HUES48 (cell line): ENCODE data around the gene MGAT3.

Source experiments
- H3K27ac ChIP-seq: one replicate; pipeline ENCODE4 v1.7.0; 2013; ENCODE audit warnings: low read depth, low read length, inconsistent platforms
- H3K27me3 ChIP-seq: 2 replicates; pipeline ENCODE4 v1.6.1; 2013; ENCODE audit warnings: mild to moderate bottlenecking, low read length; ENCODE audit not compliant: control insufficient read depth, insufficient read depth
- H3K36me3 ChIP-seq: 2 replicates; pipeline ENCODE4 v1.6.1; 2013; ENCODE audit warnings: low read length; ENCODE audit not compliant: control insufficient read depth, insufficient read depth
- H3K4me1 ChIP-seq: 2 replicates; pipeline ENCODE4 v1.6.1; 2013; ENCODE audit warnings: mild to moderate bottlenecking, low read length; ENCODE audit not compliant: control insufficient read depth, insufficient read depth
- H3K4me3 ChIP-seq: 2 replicates; pipeline ENCODE4 v1.5.1; 2013; ENCODE audit warnings: mild to moderate bottlenecking, low read depth, low read length
- H3K9ac ChIP-seq: 2 replicates; pipeline ENCODE4 v1.6.1; 2013; ENCODE audit warnings: mild to moderate bottlenecking, low read depth, low read length, moderate library complexity
- H3K9me3 ChIP-seq: 2 replicates; pipeline ENCODE4 v1.6.1; 2013; ENCODE audit warnings: low read length; ENCODE audit not compliant: control insufficient read depth, insufficient read depth

The MGAT3 gene

DNA sequence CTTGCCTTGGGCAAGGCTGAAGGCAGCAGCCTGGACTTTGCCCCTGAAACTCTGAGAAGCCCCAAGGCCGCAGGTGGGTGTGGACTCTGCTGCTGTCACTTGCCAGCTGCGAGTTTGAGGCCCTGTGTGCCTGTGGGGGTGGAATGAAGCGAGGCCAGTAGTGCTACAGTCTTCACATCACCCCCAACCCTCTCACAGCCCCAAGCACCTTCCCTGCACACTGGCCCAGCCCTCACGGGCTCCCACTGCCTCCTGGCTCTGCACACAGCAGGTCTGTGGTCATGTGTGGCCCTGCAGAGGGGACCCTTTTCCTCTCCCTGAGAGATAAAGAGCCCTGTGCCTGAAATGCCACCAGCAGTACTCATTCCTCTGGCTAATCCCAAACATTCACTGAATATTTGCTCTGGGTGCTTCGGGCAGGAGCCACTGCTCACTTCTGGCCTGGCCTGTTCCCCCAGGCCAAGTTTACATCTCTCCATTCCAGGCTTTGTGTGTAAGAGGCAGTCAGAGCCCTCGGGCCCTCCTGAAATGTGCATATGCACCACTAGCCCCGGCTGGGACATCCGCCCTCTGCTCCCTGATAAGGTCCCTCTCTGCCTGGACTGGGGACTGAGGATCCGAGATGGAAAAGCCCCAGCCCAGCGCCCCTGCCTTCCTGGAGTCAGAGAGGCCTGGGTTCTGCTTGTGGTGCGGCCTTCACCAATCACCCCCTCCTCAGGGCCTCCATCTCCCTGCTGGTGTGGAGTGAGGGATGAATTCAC is 17.7 kb downstream of the MGAT3 start:
- no peak overlapping the region for H3K9ac ChIP-seq
- no peaks in the 10 kb centered on the region for H3K9me3 ChIP-seq
- H3K27me3 ChIP-seq: no peaks in the 10 kb centered on the region
- peaks cover 40% of the 10 kb centered on the region for H3K4me1 ChIP-seq
- H3K36me3 ChIP-seq: no peaks in the 10 kb centered on the region
- peak overlapping the region; percentile 26 for H3K27ac ChIP-seq
- H3K4me3 ChIP-seq: no peak overlapping the region

DNA sequence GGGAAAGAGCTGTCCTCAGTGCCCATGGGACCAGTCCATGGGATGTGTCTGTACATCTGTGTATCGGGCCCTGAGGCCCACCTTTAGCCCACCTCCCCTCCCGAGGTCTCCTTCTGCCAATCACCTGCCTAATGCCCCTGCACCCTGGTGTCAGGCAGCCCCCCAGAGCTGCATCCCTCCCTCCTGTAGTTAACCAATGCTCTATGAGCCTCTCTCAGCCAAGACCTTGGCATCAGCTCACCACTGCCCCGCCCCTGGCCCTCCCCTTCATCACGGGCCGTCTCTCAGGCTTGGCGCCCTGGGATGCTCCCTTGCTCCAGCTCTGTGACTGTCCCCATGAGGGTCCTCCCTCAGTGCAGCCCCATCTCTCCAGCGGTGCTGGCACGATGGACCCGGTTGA is 18.5 kb downstream of the MGAT3 start:
- H3K27me3 ChIP-seq: no peaks in the 10 kb centered on the region

DNA sequence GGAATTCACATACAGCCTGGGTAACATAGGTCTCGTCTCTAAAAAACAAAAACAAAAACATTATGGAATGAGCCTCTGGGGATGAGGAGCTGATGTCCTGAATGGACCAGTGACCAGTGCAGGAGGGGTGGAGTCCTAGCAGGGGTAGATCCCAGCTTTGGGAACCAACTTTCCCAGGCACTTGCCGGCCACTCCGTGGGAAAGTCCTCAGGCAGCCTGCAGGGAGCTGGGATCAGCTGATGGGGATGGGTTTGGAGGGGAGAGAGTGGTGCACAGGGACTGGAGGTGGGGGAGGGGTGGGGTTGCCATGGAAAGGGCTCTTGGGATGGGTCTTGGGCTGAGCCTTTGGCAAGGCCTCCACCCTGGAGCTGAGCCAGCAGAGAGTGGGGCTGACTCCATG is 19.1 kb downstream of the MGAT3 start:
- Histone ChIP-seq H3K27ac (no peak overlapping the region), H3K4me3 (no peak overlapping the region), H3K27me3 (no peaks in the 10 kb centered on the region), H3K9ac (no peak overlapping the region), H3K9me3 (no peaks in the 10 kb centered on the region), H3K36me3 (no peaks in the 10 kb centered on the region), H3K4me1 (peaks cover 29% of the 10 kb centered on the region)

More for the DNA sequence above, 18.5 kb downstream of the MGAT3 start:
- Histone ChIP-seq H3K36me3 (no peaks in the 10 kb centered on the region), H3K9ac (no peak overlapping the region), H3K4me1 (peaks cover 34% of the 10 kb centered on the region), H3K9me3 (no peaks in the 10 kb centered on the region), H3K4me3 (no peak overlapping the region), H3K27ac (no peak overlapping the region)

DNA sequence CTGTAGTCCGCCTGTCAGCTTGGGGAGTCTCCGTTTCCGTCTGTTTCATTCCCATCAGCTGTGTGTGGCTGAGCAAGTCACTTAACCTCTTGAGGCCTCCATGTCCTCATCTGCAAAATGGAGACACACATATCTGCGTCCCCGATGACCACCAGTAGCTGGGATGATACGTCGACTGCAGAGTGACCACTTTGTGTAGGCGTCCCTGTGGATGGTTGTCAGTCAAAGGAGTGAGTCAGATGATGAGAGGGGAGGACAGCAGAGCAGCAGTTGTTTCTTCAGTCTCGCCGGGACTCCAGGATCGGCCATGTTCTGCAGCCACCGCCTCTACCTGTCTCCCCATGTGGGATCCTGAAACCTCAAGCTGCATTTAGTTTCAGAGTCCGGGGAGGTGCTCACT is 19.9 kb downstream of the MGAT3 start:
- Histone ChIP-seq H3K4me3 (no peak overlapping the region), H3K27me3 (no peaks in the 10 kb centered on the region), H3K4me1 (peaks cover 22% of the 10 kb centered on the region), H3K36me3 (no peaks in the 10 kb centered on the region), H3K9ac (no peak overlapping the region), H3K9me3 (no peaks in the 10 kb centered on the region), H3K27ac (no peak overlapping the region)

DNA sequence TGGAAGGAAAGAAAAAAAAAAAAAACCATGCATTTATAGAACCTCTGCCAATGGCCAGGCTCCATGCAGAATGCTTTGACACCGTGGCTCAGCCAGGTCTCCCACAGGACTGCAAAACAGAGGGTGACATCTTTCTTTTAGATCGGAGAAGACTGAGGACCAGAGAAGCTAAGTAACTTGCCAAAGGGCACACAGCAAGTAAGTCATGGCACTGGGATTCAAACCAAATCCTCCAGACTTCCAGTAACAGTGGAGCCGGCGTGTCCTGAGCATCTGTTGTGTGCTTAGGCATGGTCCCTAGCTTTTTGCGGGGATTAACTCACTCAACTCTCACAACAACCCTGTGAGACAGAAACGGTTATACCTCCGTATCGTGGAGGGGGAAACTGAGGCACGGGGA is 20.7 kb downstream of the MGAT3 start:
- Histone ChIP-seq H3K4me1 (peaks cover 13% of the 10 kb centered on the region), H3K27ac (no peak overlapping the region), H3K4me3 (no peak overlapping the region), H3K27me3 (no peaks in the 10 kb centered on the region), H3K9me3 (no peaks in the 10 kb centered on the region), H3K36me3 (no peaks in the 10 kb centered on the region), H3K9ac (no peak overlapping the region)

DNA sequence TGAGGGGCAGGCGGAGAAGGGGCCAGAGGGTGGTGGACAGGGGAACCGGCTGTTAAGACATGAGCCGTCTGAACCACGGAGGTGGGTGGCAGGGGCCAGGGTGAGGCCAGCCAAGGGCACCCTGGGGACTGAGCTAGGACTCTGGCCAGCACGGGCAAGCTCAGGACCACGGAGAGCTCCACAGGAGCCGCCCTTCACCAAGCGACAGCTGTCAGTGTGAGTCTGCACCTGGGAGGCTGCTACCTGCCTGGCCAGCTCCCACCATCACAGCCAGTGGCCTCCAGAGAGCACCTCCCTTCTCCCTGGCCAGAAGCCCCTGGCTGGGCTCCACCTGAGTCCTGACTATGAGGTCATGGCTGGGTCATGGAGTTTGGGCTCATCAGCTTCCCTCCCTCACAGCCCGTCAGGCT is 21.6 kb downstream of the MGAT3 start:
- H3K9me3 ChIP-seq: no peaks in the 10 kb centered on the region
- H3K9ac ChIP-seq: no peak overlapping the region
- no peak overlapping the region for H3K27ac ChIP-seq
- H3K36me3 ChIP-seq: no peaks in the 10 kb centered on the region
- no peaks in the 10 kb centered on the region for H3K27me3 ChIP-seq
- no peak overlapping the region for H3K4me3 ChIP-seq
- H3K4me1 ChIP-seq: peaks cover 5% of the 10 kb centered on the region

DNA sequence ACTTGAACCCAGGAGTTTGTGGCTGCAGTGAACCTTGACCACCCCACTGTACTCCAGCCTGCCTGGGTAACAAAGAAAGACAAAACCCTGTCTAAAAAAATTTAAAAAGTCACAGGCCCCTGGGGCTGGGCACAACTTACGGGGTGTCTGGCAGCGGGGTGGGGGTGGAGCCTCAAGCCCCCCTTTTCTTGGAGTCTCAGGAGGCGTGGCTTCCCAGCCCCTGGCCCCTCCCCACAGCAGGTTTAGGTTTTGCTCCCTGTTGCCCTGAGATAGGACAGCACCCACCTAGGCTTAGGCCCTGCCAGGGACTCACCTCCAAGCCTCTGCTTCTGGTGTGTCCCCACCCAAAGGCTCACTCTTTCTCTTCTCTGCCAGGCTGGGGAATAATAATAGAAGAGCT is 22.4 kb downstream of the MGAT3 start:
- H3K27ac ChIP-seq: no peak overlapping the region
- no peaks in the 10 kb centered on the region for H3K27me3 ChIP-seq
- no peaks in the 10 kb centered on the region for H3K9me3 ChIP-seq
- peaks cover 3% of the 10 kb centered on the region for H3K4me1 ChIP-seq
- H3K36me3 ChIP-seq: no peaks in the 10 kb centered on the region
- H3K9ac ChIP-seq: no peak overlapping the region
- no peak overlapping the region for H3K4me3 ChIP-seq

DNA sequence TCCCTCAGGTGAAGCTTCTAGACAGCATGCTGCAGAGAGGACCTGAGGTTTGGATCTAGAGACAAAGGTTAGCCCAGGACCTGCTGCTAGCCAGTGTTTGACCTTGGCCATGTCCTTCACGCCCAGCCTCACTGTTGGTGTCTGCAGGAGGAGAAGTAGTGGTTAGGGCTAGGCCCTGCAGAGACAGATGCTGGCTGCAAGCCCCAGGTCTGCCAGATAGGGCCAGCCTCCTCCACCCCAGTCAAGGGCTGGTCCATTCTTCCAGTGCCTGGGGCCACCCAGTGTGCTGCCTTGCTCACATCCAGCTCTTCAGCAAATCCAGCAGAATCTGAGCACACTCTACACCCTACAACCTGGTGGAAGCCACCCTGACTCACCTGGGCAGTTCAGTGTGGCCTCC is 23.7 kb downstream of the MGAT3 start:
- H3K9me3 ChIP-seq: no peaks in the 10 kb centered on the region
- no peaks in the 10 kb centered on the region for H3K36me3 ChIP-seq
- no peak overlapping the region for H3K4me3 ChIP-seq

DNA sequence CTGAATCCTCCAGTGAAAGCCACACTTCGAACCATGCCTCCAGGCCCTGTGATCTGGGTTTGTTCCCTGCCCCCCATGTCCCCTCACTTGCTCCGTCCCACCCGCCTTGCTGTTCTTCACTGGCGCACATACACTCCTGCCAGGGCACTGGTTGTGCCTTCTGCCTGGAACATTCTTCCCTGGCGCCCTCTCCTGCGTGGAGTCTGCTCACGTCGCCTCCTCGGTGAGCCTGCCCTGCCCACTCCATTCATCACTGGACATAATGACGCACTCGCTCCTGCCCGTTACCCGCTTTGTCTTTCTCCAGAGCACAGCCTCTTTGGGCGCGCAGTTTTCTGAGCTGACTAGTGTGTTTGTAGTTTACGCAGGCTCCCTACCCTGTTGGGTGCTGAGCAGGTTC is 24.2 kb downstream of the MGAT3 start:
- Histone ChIP-seq H3K27ac (no peak overlapping the region), H3K4me3 (no peak overlapping the region), H3K36me3 (no peaks in the 10 kb centered on the region), H3K9me3 (no peaks in the 10 kb centered on the region), H3K9ac (no peak overlapping the region), H3K4me1 (no peaks in the 10 kb centered on the region), H3K27me3 (no peaks in the 10 kb centered on the region)

More for the DNA sequence above, 23.7 kb downstream of the MGAT3 start:
- H3K9ac ChIP-seq: no peak overlapping the region
- H3K4me1 ChIP-seq: no peaks in the 10 kb centered on the region
- H3K27ac ChIP-seq: no peak overlapping the region
- no peaks in the 10 kb centered on the region for H3K27me3 ChIP-seq

DNA sequence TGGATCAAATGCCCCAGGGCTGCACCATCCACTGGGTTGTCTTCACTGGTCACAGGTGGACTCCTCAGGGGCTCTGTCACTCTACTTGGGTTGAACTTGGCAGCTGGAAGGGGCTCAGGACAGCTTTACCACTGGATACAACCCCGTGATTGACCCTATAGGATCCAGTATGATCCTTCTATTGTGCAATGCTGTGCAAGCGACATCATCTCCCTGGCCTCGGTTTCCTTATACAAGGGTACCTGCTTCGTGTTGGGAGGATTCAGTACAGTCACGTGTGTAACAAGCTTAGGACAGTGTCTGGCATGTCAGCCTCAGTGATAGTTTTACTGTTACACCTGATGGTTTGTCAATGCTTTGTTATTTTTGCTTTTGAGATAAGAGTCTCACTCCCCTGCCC is 24.8 kb downstream of the MGAT3 start:
- H3K4me1 ChIP-seq: no peaks in the 10 kb centered on the region
- H3K27ac ChIP-seq: no peak overlapping the region
- H3K36me3 ChIP-seq: no peaks in the 10 kb centered on the region
- no peak overlapping the region for H3K4me3 ChIP-seq
- H3K9me3 ChIP-seq: no peaks in the 10 kb centered on the region
- no peak overlapping the region for H3K9ac ChIP-seq
- no peaks in the 10 kb centered on the region for H3K27me3 ChIP-seq

DNA sequence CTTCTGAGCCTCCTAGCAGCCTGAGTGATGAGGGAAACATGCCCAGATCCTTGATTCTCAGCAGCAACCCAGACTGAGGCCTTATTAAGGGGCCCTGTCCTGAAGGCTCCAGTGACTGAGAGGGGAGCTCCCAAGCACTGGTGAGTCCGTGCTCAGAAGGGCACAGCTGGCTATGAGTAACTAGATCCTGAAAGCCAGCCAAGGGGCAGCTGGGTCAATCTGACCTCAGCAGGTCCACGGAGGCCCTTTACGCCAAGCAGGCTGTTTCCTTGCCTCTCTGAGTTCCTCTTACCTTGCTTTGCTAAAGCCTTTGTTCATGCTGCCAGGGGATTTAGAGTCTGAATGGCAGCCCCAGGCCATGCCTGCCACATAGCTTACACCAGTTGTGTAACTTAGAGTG is 26.0 kb downstream of the MGAT3 start:
- no peaks in the 10 kb centered on the region for H3K36me3 ChIP-seq
- no peaks in the 10 kb centered on the region for H3K27me3 ChIP-seq
- no peak overlapping the region for H3K9ac ChIP-seq
- no peaks in the 10 kb centered on the region for H3K9me3 ChIP-seq
- H3K4me3 ChIP-seq: no peak overlapping the region
- H3K4me1 ChIP-seq: no peaks in the 10 kb centered on the region
- H3K27ac ChIP-seq: no peak overlapping the region
